ENCODE measurements around the gene C12orf54. TPM values are rescaled to one million over a fixed set of nuclear protein-coding genes. Genes with fewer than 3 reads are reported as not detected.

The C12orf54 gene
- not detected in 2 replicates for total RNA-seq

GRCh38 chr12:48482198-48482597 is at the start of gene C12orf54:
Gene C12orf54, plus strand, starts transcription at chr12:48482498. Its CDS starts 799 bp downstream, at chr12:48483297.

GRCh38 chr12:48472259-48472658 is 10.0 kb upstream of the C12orf54 start, which contains the start of gene ANP32D:
Gene ANP32D, plus strand, starts transcription at chr12:48472559. Its CDS starts 106 bp downstream, at chr12:48472665.

GRCh38 chr12:48525332-48525731 is 43.0 kb downstream of the C12orf54 start, which contains the start of gene OR8S1:
Gene OR8S1, plus strand, starts transcription at chr12:48525632. Its CDS starts 0 bp downstream, at chr12:48525632.

Other genes with a start within 250 kb of the C12orf54 start
- 9.2 and 11.9 TPM in 2 replicates for gene ZNF641, start 131.6 kb upstream of the C12orf54 start, total RNA-seq
- not detected in 2 replicates for gene ANP32D, start 9.9 kb upstream of the C12orf54 start, total RNA-seq
- gene OR8S1, start 43.1 kb downstream of the C12orf54 start, total RNA-seq: not detected in 2 replicates
- 0.24 TPM in 1 of 2 replicates, not detected in the other for gene LALBA, start 87.5 kb downstream of the C12orf54 start, total RNA-seq
- 40.3 and 44.5 TPM in 2 replicates for gene KANSL2, start 199.7 kb downstream of the C12orf54 start, total RNA-seq
- gene CCNT1, start 234.2 kb downstream of the C12orf54 start, total RNA-seq: 30.8 and 34.2 TPM in 2 replicates